ENCODE results near the gene TMPRSS13.

Gene TMPRSS13

DNA sequence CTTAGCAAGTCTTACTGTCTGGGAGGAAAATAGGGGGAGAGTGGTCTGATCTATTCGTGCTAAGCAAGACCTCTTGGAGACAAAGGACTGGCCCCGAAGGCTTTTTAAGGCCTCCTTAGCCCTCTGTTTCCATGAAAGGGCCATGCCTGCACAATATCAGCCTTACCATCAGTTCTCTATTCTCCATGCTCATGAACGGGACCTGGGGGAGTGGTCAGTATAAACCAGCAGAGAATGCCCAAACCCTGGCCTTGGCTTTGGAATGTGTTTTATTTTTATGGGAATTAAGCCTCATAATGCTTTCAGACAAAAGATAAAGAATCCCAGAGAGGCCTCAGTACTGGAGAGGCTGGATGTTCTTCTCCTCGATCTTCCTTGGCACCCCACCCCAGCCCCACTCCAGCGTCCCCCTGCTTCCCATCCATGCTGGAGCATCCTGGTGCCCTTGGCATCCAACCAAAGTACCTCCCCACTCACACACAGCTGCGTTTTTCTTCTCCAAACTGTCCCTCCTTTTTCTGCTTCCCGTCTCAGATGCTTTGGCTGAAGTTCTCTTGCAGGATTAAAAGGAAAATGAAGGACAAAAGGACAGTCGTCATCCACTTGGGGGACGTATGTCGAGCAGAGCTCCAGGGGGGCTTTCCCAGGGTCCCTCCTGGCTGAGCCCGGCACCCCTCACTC, 71.3 kb downstream of the TMPRSS13 start:
- DNase-seq (ENCODE audit: low read depth in 2 of 3, low spot score in 1 of 3): no peak

DNA sequence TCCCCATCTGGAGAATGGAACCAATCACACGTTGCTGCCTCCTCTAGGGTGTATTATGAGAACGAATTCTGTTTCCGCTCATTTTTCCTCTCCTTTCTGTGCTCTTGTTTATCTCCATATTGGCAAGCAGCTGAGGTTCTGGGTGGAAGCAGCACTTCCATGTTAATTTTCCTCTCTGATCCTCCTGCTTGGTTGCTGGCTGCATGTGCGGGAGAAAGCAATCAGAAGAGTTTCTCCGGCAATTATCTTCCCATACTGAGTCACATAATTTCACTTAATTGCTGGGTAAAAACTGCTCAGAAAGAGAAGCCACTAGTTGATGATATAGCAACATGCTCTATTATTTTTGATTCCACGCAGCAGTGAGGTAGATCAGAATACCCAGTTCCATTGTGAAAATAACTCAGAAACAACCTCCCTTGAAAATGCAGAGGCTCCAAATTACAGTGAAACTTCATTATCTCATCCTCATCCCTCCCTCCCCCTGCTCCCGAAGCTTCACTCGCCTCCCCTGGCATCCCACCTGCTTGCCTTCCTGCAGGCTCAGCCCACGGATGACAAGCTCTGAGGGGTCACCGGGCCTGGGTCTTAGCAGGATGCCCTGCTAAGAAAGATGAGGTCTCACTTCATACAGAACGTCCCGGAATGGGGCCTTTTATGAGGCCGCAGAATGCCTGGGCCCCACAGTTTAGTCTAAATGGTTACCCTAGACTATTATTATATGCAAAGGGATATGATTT, 73.1 kb downstream of the TMPRSS13 start:
- DNase-seq (ENCODE audit: low read depth in 2 of 3, low spot score in 1 of 3): no peak

DNA sequence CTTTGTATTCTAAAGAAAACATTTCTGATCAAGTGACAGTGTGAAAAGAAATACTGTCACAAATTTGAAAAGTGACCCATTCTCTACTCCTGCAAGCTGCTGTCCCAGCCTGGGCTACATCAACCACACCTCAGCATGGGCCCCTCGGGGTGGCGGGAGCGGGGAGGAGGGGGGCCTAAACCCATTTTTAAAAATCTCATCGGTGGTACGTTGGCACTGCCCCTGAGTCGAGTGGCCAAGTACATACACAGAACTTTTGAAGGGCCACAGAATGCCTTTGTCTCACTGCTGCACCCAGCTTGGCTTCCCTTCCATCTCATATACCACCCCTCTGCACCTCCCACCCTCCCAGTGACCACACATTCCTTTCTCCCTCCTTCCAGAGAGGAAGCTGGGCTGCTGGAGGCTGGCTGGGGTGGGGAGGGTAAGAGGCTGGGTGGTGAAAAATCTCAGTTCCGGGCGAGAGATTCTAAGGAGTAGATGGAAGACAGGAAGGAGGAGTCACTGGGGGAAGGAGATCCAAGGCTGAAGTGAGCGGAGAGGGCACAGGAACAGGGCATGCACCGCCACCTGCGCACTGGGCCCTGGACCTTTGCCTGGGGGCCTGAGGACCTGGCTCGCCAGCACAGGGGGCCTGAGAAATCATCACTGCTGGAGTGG, 73.9 kb downstream of the TMPRSS13 start:
- no peak for DNase-seq (ENCODE audit: low read depth in 2 of 3, low spot score in 1 of 3)

DNA sequence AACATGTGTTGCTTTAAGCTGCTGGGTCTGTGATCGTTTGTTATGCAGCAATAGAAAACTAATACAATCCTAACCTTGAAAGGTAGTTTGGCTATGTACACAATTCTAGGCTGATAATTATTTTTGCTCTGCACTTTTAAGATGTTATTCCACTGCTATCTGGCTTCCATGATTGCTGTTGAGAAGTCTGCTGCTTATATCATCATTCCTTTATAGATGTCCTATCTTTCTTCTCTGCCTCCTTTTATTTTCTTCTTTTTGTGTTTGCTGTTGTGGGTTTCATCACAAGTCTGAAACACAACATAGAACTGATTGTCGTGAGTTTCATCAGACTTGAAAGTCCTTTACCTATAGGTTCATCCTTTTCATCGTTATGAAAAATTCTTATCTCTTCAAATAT, 76.9 kb downstream of the TMPRSS13 start:
- no peak for DNase-seq (ENCODE audit: low read depth in 2 of 3, low spot score in 1 of 3)

DNA sequence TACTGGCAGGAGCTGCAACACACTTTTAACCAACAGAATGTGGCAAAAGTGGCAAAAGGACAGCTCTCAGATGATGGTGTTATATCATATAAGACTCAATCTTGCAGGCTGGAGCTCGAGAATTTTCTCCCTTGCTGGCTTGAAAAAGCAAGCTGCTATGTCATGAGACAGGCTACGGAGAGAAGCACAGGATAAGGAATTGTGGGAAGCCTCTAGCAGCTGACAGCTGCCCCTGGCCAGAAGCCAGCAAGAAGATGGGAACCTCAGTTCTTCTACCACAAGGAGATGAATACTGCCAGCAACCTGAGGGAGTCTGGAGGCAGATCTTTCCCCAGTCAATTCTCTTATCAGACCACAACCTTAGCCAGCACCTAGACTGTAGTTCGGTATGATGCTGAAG, 77.3 kb downstream of the TMPRSS13 start:
- no peak for DNase-seq (ENCODE audit: low read depth in 2 of 3, low spot score in 1 of 3)

DNA sequence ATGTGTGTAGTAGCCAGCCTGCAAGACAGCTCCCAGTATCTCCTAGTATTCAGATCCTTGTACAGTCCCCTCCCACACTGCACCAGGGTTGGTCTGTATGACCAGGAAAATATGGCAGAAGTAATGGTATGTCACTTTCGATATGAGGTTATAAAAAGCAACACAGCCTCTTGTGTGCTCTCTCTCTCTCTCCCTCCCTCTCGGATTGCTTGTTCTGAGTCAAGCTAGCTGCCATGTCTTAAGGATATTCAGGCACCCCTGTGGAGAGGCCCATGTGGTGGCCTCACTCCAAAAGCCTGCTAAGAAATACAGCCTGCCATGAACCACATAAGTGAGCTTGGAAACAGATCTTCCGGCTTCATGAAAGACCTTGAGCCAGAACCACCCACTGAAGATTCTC, 78.1 kb downstream of the TMPRSS13 start:
- DNase-seq (ENCODE audit: low read depth in 2 of 3, low spot score in 1 of 3): no peak
